ENCODE data around the gene BTBD8. TPM values are rescaled to one million over a fixed set of nuclear protein-coding genes. Genes with fewer than 3 reads are reported as not detected.
A peak's percentile ranks its signal among the peaks of the same experiment; 100 is the strongest.

BTBD8 gene
- total RNA-seq: 2.3 and 4.3 TPM in 2 replicates

- peak within 1 kb of the TSS; percentile 84 for H3K4me3 ChIP-seq (ENCODE audit: low read depth, low read length)
- TF ChIP-seq CTCF (IDR thresholded peaks at IDR 0.05; ENCODE audit: insufficient read depth, low read depth, low read length): no peak
- peak; percentile 59 for DNase-seq (ENCODE audit: low read depth)
Measured at GRCh38 chr1:92080128-92080985, at the start of gene BTBD8. Gene BTBD8 (plus strand): TSS chr1:92080345. CDS start chr1:92080572, 227 bp downstream.

GRCh38 chr1:92030656-92031107 lies 49.5 kb upstream of the BTBD8 start:
- no peak overlapping the region for H3K4me3 ChIP-seq (ENCODE audit: low read depth, low read length)
- TF ChIP-seq CTCF (IDR thresholded peaks at IDR 0.05; ENCODE audit: insufficient read depth, low read depth, low read length): no peak
- peak; percentile 27 for DNase-seq (ENCODE audit: low read depth)

GRCh38 chr1:92031281-92032110 lies 48.6 kb upstream of the BTBD8 start:
- DNase-seq (ENCODE audit: low read depth): no peak
- no peak for TF ChIP-seq CTCF (IDR thresholded peaks at IDR 0.05; ENCODE audit: insufficient read depth, low read depth, low read length)
- H3K4me3 ChIP-seq (ENCODE audit: low read depth, low read length): no peak overlapping the region

DNA sequence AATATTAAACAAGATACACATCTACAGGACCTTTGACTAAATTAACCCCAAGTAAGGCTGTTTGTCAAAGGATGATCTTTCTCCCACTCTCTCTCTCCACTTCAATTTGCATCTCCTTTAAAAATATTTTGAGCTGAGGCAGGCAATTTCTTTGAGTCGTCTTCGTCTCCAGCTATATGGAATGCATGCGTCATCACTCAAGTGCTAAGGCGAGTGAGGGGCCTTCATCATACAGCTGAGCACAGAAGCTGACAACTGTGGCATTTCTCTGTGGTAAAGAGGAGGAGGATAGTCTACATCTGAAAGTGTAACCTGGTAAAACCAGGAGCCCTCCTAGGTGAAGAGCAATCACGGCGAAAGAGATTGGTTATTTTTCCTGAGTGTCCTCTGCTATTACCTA lies 42.7 kb upstream of the BTBD8 start:
- no peak for DNase-seq (ENCODE audit: low read depth)
- no peak for TF ChIP-seq CTCF (IDR thresholded peaks at IDR 0.05; ENCODE audit: insufficient read depth, low read depth, low read length)
- H3K4me3 ChIP-seq (ENCODE audit: low read depth, low read length): no peak overlapping the region

DNA sequence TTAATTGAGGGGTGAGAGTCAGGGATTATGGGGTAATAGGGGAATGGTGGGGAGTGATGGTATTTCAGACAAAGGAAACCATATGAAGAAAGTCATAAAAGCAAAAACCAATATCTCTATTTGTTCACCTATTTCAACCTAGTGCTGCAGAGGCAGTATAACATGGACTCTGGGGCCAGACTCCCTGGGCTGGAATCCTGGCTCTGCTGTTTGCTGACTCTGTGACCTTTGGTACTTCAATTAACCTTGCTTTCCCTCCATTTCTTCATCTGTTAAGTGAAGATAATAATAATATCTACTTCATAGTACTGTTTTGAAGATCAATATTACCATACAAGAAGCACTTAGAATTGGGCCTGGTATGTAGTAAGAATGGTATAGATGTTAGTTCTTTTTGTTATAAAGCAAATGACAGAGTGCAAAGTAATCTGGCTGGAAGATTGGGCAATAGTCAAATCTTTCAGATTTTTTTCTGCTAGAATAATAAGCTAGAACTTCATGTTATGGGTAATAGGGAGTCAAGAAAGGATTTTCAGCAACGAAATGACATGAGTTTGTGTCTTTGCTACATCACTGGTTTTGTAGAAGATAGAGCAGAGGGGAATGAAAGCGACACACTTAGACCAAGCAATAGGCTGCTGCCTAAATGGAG lies 41.3 kb upstream of the BTBD8 start:
- H3K4me3 ChIP-seq (ENCODE audit: low read depth, low read length): no peak overlapping the region
- no peak for DNase-seq (ENCODE audit: low read depth)
- TF ChIP-seq CTCF (IDR thresholded peaks at IDR 0.05; ENCODE audit: insufficient read depth, low read depth, low read length): no peak

DNA sequence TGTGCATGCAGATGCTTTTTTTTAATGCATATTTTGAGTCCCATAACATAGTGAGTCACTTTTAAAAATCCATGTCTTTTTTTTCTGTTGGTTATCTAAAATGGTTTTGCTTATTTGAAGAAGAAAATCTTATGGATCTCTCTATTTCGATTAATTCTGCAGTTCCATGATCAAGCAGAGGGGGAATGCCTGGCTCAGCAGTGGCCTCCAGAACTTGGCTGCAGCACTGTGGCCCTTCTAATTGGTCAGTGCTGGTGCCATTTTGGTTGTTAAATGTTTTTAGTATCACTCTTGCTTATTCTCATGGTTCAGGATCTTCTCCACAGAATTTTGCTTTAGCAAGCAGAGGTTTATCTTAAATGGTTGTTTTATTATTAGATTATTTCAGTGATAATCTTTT lies 39.2 kb upstream of the BTBD8 start:
- DNase-seq (ENCODE audit: low read depth): no peak
- no peak for TF ChIP-seq CTCF (IDR thresholded peaks at IDR 0.05; ENCODE audit: insufficient read depth, low read depth, low read length)
- H3K4me3 ChIP-seq (ENCODE audit: low read depth, low read length): no peak overlapping the region

Data from fibroblast of villous mesenchyme (primary cell).